K562 (cell line): ENCODE data around the gene NLRP7. TPM values are rescaled to one million over a fixed set of nuclear protein-coding genes. Genes with fewer than 3 reads are reported as not detected.
A peak's percentile ranks its signal among the peaks of the same experiment; 100 is the strongest.
"Not testable (repeated sequence)": the region's sequence is repeated elsewhere in the genome, so short reads cannot be mapped to it uniquely, and the experiment has no call there.

Experiments used
- ATAC-seq: fragments of 200-7000 bp; cut with Tn5 transposase; 3 replicates; pipeline ENCODE4 v1.9.1; 2020; ENCODE audit warnings: moderate library complexity
- BruUV-seq: library from RNA; stranded (reverse); fragments of 400-500 nt; replicated peaks from 2 replicates; lab custom pipeline; 2021; lab: Mats Ljungman, UMichigan
- CTCF ChIA-PET: fragments of 300-600 bp; formaldehyde crosslinking; extraction: SDS; loops from one replicate; lab custom pipeline; 2021; ENCODE audit warnings: low intra/inter-chr PET ratio; lab: Yijun Ruan, JAX
- POLR2A ChIA-PET: fragments of 300-600, 350-650 bp; sonication (Branson Sonifier 250); formaldehyde crosslinking; extraction: SDS; loops from one replicate; lab custom pipeline; 2021; ENCODE audit warnings: antibody characterized with exemption, inconsistent platforms; lab: Yijun Ruan, JAX
- DNase-seq, 4 experiments: peaks; one replicate each; pipeline versions ENCODE4 v3.0.0 to v3.0.0-alpha.2; 2011 to 2018; ENCODE audit warnings: low spot score in 3 of 4, mixed read lengths in 3 of 4; ENCODE audit errors: extremely low read depth in 1 of 4
- FAIRE-seq: peaks from 2 replicates; lab custom pipeline; 2011; peaks lifted over from hg19 to GRCh38; lab: Jason Lieb, UNC
- H2AFZ ChIP-seq: 2 replicates; pipeline ENCODE4 v1.6.0; 2011; ENCODE audit warnings: low read depth, low read length, control low read depth, inconsistent platforms
- H3K27ac ChIP-seq: fragments of 200-600 bp; 3 replicates; pipeline ENCODE4 v1.8.0; 2011; ENCODE audit warnings: low read depth, mild to moderate bottlenecking, control low read depth, inconsistent platforms, low read length, moderate library complexity, mixed read lengths; ENCODE audit errors: extremely low read depth
- H3K27me3 ChIP-seq, 2 experiments: fragments of 300-600 bp in 1 of 2; 2 replicates in 1 of 2; 3 replicates in 1 of 2; pipeline versions ENCODE4 v1.6.0 to v1.8.0; 2011; ENCODE audit warnings: inconsistent platforms in 2 of 2, low read length in 2 of 2, mild to moderate bottlenecking in 1 of 2, mixed read lengths in 1 of 2, moderate library complexity in 1 of 2; ENCODE audit not compliant: control insufficient read depth in 2 of 2, insufficient read depth in 2 of 2
- H3K36me3 ChIP-seq: fragments of 300-600 bp; 3 replicates; pipeline ENCODE4 v1.8.0; 2011; ENCODE audit warnings: mild to moderate bottlenecking, low read length, inconsistent platforms; ENCODE audit not compliant: control insufficient read depth, insufficient read depth
- H3K4me1 ChIP-seq, 2 experiments: fragments of 200-600 bp in 1 of 2; replicated peaks in 1 of 2; 2 replicates in 1 of 2; 3 replicates in 1 of 2; pipeline versions ENCODE4 v1.5.1 to v1.8.0; 2011; ENCODE audit warnings: inconsistent platforms in 2 of 2, low read length in 2 of 2, mild to moderate bottlenecking in 1 of 2, mixed read lengths in 1 of 2, moderate library complexity in 1 of 2; ENCODE audit not compliant: control insufficient read depth in 2 of 2, insufficient read depth in 2 of 2
- H3K4me2 ChIP-seq: 2 replicates; pipeline ENCODE4 v1.6.1; 2011; ENCODE audit warnings: low read length, control low read depth, inconsistent platforms, mixed read lengths; ENCODE audit not compliant: insufficient read depth
- H3K4me3 ChIP-seq: fragments of 200-600 bp; sonication (generic), shearing (Covaris generic); 2 replicates; pipeline ENCODE4 v1.5.1; 2016; ENCODE audit warnings: control low read depth, inconsistent platforms
- H3K79me2 ChIP-seq: fragments of 200-600 bp; 3 replicates; pipeline ENCODE4 v1.8.0; 2011; ENCODE audit warnings: low read length, inconsistent platforms; ENCODE audit not compliant: control insufficient read depth, insufficient read depth
- H3K9ac ChIP-seq, 2 experiments: 2 replicates each; pipeline versions ENCODE4 v1.6.0 to v1.6.1; 2011; ENCODE audit warnings: low read depth in 2 of 2, low read length in 2 of 2, control low read depth in 1 of 2, inconsistent platforms in 1 of 2, mild to moderate bottlenecking in 1 of 2, mixed read lengths in 1 of 2; ENCODE audit not compliant: insufficient read depth in 1 of 2
- H3K9me1 ChIP-seq: one replicate; pipeline ENCODE4 v1.6.0; 2011; ENCODE audit warnings: inconsistent platforms, mild to moderate bottlenecking, low read length, moderate library complexity; ENCODE audit not compliant: control insufficient read depth, insufficient read depth
- H3K9me3 ChIP-seq: replicated peaks from 2 replicates; pipeline ENCODE4 v1.5.1; 2011; ENCODE audit warnings: low read depth, low read length, inconsistent platforms; ENCODE audit not compliant: control insufficient read depth, insufficient read depth
- H4K20me1 ChIP-seq: replicated peaks from 2 replicates; pipeline ENCODE4 v1.6.1; 2011; ENCODE audit warnings: low read length, inconsistent platforms, mixed read lengths; ENCODE audit not compliant: control insufficient read depth, insufficient read depth
- FOXJ3 ChIP-seq: sonication (generic); formaldehyde crosslinking; IDR thresholded peaks from 2 replicates; pipeline ENCODE4 v1.4.0; 2020; ENCODE audit warnings: mild to moderate bottlenecking, missing genetic modification reagents
- HDAC2 ChIP-seq: fragments of 450-650 bp; IDR thresholded peaks from 2 replicates; pipeline ENCODE4 v1.6.1; 2016; ENCODE audit warnings: mild to moderate bottlenecking
- KAT7 ChIP-seq: sonication (generic); formaldehyde crosslinking; IDR thresholded peaks from 2 replicates; pipeline ENCODE4 v1.8.0; 2022; ENCODE audit warnings: missing genetic modification reagents, mild to moderate bottlenecking, borderline replicate concordance
- LARP7 ChIP-seq: fragments of 450-650 bp; IDR thresholded peaks from 2 replicates; pipeline ENCODE4 v1.6.1; 2016
- MNT ChIP-seq, 2 experiments: fragments of 450-650 bp; conservative IDR thresholded peaks; 2 replicates each; pipeline ENCODE4 v1.6.1; 2017; ENCODE audit warnings: mild to moderate bottlenecking in 2 of 2, moderate library complexity in 2 of 2
- NFRKB ChIP-seq: fragments of 450-650 bp; IDR thresholded peaks from 2 replicates; pipeline ENCODE4 v1.6.1; 2016; ENCODE audit warnings: low read depth
- PHF20 ChIP-seq: fragments of 450-650 bp; IDR thresholded peaks from 2 replicates; pipeline ENCODE4 v1.6.1; 2018; ENCODE audit not compliant: partially characterized antibody
- POLR2AphosphoS5 ChIP-seq: IDR thresholded peaks from 2 replicates; pipeline ENCODE4 v1.6.1; 2011; ENCODE audit warnings: mild to moderate bottlenecking, low read depth, low read length, moderate library complexity; ENCODE audit not compliant: control insufficient read depth, insufficient read depth
- TEAD4 ChIP-seq, 2 experiments: sonication (generic) in 1 of 2; formaldehyde crosslinking in 1 of 2; IDR thresholded peaks; 2 replicates each; pipeline versions ENCODE4 v1.6.1 to v1.8.0; 2012 to 2022; ENCODE audit warnings: borderline replicate concordance in 1 of 2, inconsistent platforms in 1 of 2, low read length in 1 of 2, mild to moderate bottlenecking in 1 of 2, missing genetic modification reagents in 1 of 2
- ZBTB1 ChIP-seq: sonication (generic); formaldehyde crosslinking; IDR thresholded peaks from 2 replicates; pipeline ENCODE4 v1.8.1; 2023; ENCODE audit warnings: missing genetic modification reagents, low read depth, mild to moderate bottlenecking, borderline replicate concordance
- ZFP36 ChIP-seq: fragments of 150-350 bp; IDR thresholded peaks from 2 replicates; pipeline ENCODE4 v1.6.1; 2018; ENCODE audit warnings: low read length, low read depth; ENCODE audit not compliant: partially characterized antibody
- ZNF584 ChIP-seq: fragments of 200-800 bp; sonication (Bioruptor generic); IDR thresholded peaks from 2 replicates; pipeline ENCODE4 v1.6.1; 2016; ENCODE audit warnings: low read depth, mild to moderate bottlenecking, missing genetic modification characterization, missing compliant biosample characterization
- WGBS: fragments of 100-300 bp; shearing (Covaris generic); methylation state at CpG from one replicate; pipeline ENCODE4 v1.1.6; 2016; ENCODE audit warnings: low coverage, mixed read lengths; ENCODE audit not compliant: insufficient coverage; ENCODE audit errors: missing lambda C conversion rate; 5-methylcytosine and 5-hydroxymethylcytosine counted together
- in situ Hi-C: fragments of 300-500 bp; cut with MboI; formaldehyde crosslinking; loops from 4 replicates; pipeline ENCODE4 v1.15.0; 2018; ENCODE audit warnings: inconsistent platforms, mixed read lengths
- intact Hi-C: fragments of 100-400 bp; cut with micrococcal nuclease; formaldehyde crosslinking; loops from 2 replicates; pipeline ENCODE4 v1.14.2; 2022
- polyA plus RNA-seq, 8 experiments: library from polyadenylated mRNA; depleted of rRNA in 4 of 8; stranded (reverse) in 5 of 8; unstranded in 3 of 8; fragments of >200 nt; fragmentation: Nextera tagmentation in 2 of 8; fragmentation: Illumina TruSeq in 1 of 8; extraction: Ambion mirVana in 2 of 8; extraction: Trizol in 1 of 8; gene quantifications; 2 replicates each; pipeline versions ENCODE4 v1.2.1 to v1.2.3, GENCODE V29; 2011 to 2014; ENCODE audit warnings: inconsistent platforms in 1 of 8, missing spikeins in 1 of 8
- total RNA-seq, 7 experiments: library from RNA; depleted of rRNA in 6 of 7; stranded (reverse); fragments of >200 nt in 6 of 7; fragmentation: Illumina TruSeq in 2 of 7; extraction: Trizol in 2 of 7; gene quantifications; 2 replicates each; pipeline versions ENCODE4 v1.2.1 to v1.2.3, GENCODE V29; 2011 to 2021; ENCODE audit warnings: low replicate concordance in 1 of 7

The NLRP7 gene
- total and polyA plus RNA-seq, 9 of the 15 experiments (the other 6 are each of a cell fraction or from before 2014, with no cell fraction given) = 0.03 to 0.22 (median 0.09) TPM; not detected in 3

DNA sequence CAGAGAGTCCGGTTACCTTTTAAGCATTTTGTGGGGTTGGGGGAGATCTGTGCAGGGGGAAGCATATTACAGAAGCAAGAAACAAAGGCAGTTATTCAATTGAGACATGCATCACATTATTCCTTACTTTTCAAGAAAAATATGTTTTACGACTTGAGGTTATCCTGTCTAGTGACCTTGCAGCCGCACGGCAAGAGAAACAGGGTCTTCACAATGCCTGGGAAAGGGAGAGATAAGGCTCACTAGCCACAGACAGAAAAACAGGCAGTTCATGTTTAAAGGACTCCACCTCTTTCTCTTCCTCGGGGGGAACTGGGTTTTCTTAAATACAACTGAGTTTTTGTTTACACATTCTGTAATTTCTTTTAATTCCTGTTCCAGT, 41.9 kb downstream of the NLRP7 start (continued):
- TF ChIP-seq POLR2AphosphoS5 (peak; percentile 35; the same call in 1 of the 2 replicates), FOXJ3 (CRISPR knock-in tag) (no peak), ZBTB1 (CRISPR knock-in tag) (no peak)

- H3K4me1 ChIP-seq = peaks cover 19 to 22% of the 10 kb centered on the region in 2 experiments; a peak in 4 of 5 replicates
- DNase-seq, H3K9me3 ChIP-seq, H3K27me3 ChIP-seq, H4K20me1 ChIP-seq, CTCF ChIA-PET, H2AFZ ChIP-seq, intact Hi-C loops, H3K36me3 ChIP-seq, POLR2A ChIA-PET, FAIRE-seq, H3K79me2 ChIP-seq, H3K9ac ChIP-seq, H3K4me2 ChIP-seq, H3K27ac ChIP-seq, in situ Hi-C loops, ATAC-seq, H3K4me3 ChIP-seq, H3K9me1 ChIP-seq, BruUV-seq: not testable (repeated sequence)
- WGBS = 36% methylated on average over 3 of the region's 4 CpGs
Observed at GRCh38 chr19:54904261-54904660, 43.1 kb downstream of the NLRP7 start.

GRCh38 chr19:54903303-54903702, 44.0 kb downstream of the NLRP7 start:
- no TSS peak for BruUV-seq
- no peak overlapping the region for H2AFZ ChIP-seq
- no peaks in the 10 kb centered on the region for H3K9me3 ChIP-seq
- H3K27me3 ChIP-seq = no peaks in the 10 kb centered on the region
- in situ Hi-C loops (no loop called here), intact Hi-C loops (no loop called here)
- no peaks in the 10 kb centered on the region for H3K9me1 ChIP-seq
- FAIRE-seq = no peak
- POLR2A ChIA-PET = no interaction called here
- H3K4me3 ChIP-seq = no peak overlapping the region
- no peak for ATAC-seq
- 71% methylated on average over 6 of the region's 6 CpGs for WGBS
- CTCF ChIA-PET = no interaction called here
- H3K4me1 ChIP-seq = peaks cover 14 to 19% of the 10 kb centered on the region in 2 experiments; a peak in 4 of 5 replicates
- no peak for DNase-seq
- no peaks in the 10 kb centered on the region for H4K20me1 ChIP-seq
- no peaks in the 10 kb centered on the region for H3K36me3 ChIP-seq
- no peak for TF ChIP-seq KAT7 (CRISPR knock-in tag)
- no peak for TF ChIP-seq ZNF584 (CRISPR knock-in tag)
- TF ChIP-seq TEAD4 (IDR thresholded peaks at IDR 0.05; ENCODE audit: low read length) = no peak
- TF ChIP-seq TEAD4 (CRISPR knock-in tag; IDR thresholded peaks at IDR 0.05; ENCODE audit: borderline replicate concordance) = no peak
- TF ChIP-seq PHF20 = peak; percentile 79
- peak; percentile 72; the same call in 1 of the 2 replicates for TF ChIP-seq NFRKB
- no peak for TF ChIP-seq ZFP36
- TF ChIP-seq MNT (conservative IDR thresholded peaks at IDR 0.05) = no peak
- no peak for TF ChIP-seq LARP7
- no peak for TF ChIP-seq HDAC2
- H3K27ac ChIP-seq = no peak overlapping the region
- no peak overlapping the region for H3K9ac ChIP-seq
- no peaks in the 10 kb centered on the region for H3K79me2 ChIP-seq
- no peak overlapping the region for H3K4me2 ChIP-seq
